ENCODE results near the gene ARMC5.
"Not testable (repeated sequence)": the region's sequence is repeated elsewhere in the genome, so short reads cannot be mapped to it uniquely, and the experiment has no call there.

ARMC5 gene

GRCh38 chr16:31435341-31436220 is 23.7 kb upstream of the ARMC5 start:
- DNase-seq: no peak

GRCh38 chr16:31436221-31437045 is 22.9 kb upstream of the ARMC5 start:
- DNase-seq: no peak

- DNase-seq: no peak
These were observed 20.9 kb upstream of the ARMC5 start for GRCh38 chr16:31438414-31438813.

- DNase-seq: not testable (repeated sequence)
These were observed 20.3 kb upstream of the ARMC5 start for GRCh38 chr16:31439023-31439422.

GRCh38 chr16:31439519-31439918 is 19.8 kb upstream of the ARMC5 start:
- DNase-seq: no peak

- no peak for DNase-seq
These were observed 18.7 kb upstream of the ARMC5 start for GRCh38 chr16:31440516-31441184.

- DNase-seq: no peak
These were observed 17.3 kb upstream of the ARMC5 start for GRCh38 chr16:31441956-31442355.

- not testable (repeated sequence) for DNase-seq
These were observed 13.4 kb upstream of the ARMC5 start for GRCh38 chr16:31445931-31446330.

- DNase-seq: no peak
These were observed 8.1 kb upstream of the ARMC5 start for GRCh38 chr16:31451201-31451600.

- DNase-seq: peak; percentile 41
These were observed 7.5 kb upstream of the ARMC5 start for GRCh38 chr16:31451681-31452351.

- no peak for DNase-seq
These were observed 6.6 kb upstream of the ARMC5 start for GRCh38 chr16:31452631-31453106.

- DNase-seq: peak; percentile 3
These were observed 5.8 kb upstream of the ARMC5 start for GRCh38 chr16:31453255-31454204.

- DNase-seq: no peak
These were observed 3.5 kb upstream of the ARMC5 start for GRCh38 chr16:31455601-31456314.

- DNase-seq: no peak
These were observed 2.3 kb upstream of the ARMC5 start for GRCh38 chr16:31456988-31457360.

GRCh38 chr16:31458073-31458843 is 1.0 kb upstream of the ARMC5 start:
- DNase-seq: peak; percentile 29

GRCh38 chr16:31459687-31460581 is 633 bp downstream of the ARMC5 start:
- peak; percentile 97 for DNase-seq

GRCh38 chr16:31460582-31461002 is 1.3 kb downstream of the ARMC5 start:
- DNase-seq: peak; percentile 2

GRCh38 chr16:31461201-31461920 is 2.1 kb downstream of the ARMC5 start:
- no peak for DNase-seq

Measured in NCI-H2171 (cell line).